ENCODE measurements around the gene UBE2G1.

- no peak for TF ChIP-seq TAF1 (IDR thresholded peaks at IDR 0.05; ENCODE audit: borderline replicate concordance, insufficient read depth, low read length)
- TF ChIP-seq POLR2AphosphoS5 (IDR thresholded peaks at IDR 0.05; ENCODE audit: low read depth, low read length) = no peak
- TF ChIP-seq, protein P1, sequence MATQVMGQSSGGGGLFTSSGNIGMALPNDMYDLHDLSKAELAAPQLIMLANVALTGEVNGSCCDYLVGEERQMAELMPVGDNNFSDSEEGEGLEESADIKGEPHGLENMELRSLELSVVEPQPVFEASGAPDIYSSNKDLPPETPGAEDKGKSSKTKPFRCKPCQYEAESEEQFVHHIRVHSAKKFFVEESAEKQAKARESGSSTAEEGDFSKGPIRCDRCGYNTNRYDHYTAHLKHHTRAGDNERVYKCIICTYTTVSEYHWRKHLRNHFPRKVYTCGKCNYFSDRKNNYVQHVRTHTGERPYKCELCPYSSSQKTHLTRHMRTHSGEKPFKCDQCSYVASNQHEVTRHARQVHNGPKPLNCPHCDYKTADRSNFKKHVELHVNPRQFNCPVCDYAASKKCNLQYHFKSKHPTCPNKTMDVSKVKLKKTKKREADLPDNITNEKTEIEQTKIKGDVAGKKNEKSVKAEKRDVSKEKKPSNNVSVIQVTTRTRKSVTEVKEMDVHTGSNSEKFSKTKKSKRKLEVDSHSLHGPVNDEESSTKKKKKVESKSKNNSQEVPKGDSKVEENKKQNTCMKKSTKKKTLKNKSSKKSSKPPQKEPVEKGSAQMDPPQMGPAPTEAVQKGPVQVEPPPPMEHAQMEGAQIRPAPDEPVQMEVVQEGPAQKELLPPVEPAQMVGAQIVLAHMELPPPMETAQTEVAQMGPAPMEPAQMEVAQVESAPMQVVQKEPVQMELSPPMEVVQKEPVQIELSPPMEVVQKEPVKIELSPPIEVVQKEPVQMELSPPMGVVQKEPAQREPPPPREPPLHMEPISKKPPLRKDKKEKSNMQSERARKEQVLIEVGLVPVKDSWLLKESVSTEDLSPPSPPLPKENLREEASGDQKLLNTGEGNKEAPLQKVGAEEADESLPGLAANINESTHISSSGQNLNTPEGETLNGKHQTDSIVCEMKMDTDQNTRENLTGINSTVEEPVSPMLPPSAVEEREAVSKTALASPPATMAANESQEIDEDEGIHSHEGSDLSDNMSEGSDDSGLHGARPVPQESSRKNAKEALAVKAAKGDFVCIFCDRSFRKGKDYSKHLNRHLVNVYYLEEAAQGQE (IDR thresholded peaks at IDR 0.05; ENCODE audit: insufficient read depth in 1 of 2, low read depth in 2 of 2, low read length in 2 of 2) = no peak
- TF ChIP-seq SIN3A (IDR thresholded peaks at IDR 0.05; ENCODE audit: borderline replicate concordance, insufficient read depth, low read length) = no peak
- no peak for TF ChIP-seq FOXP2 (optimal IDR thresholded peaks at IDR 0.05; ENCODE audit: borderline replicate concordance, extremely low read depth, extremely low read length, insufficient read depth)
These were observed 24.9 kb downstream of the UBE2G1 start for GRCh38 chr17:4341616-4341977.
